SK-N-SH (cell line): ENCODE results near the gene DACT2.

ENCODE experiments used
- CHD2 ChIP-seq: fragments of 150-350 bp; IDR thresholded peaks from 2 replicates; pipeline ENCODE4 v1.6.1; 2018; ENCODE audit warnings: low read length; ENCODE audit not compliant: partially characterized antibody
- CTCF ChIP-seq: fragments of 200-600 bp; sonication (generic); IDR thresholded peaks from 2 replicates; pipeline ENCODE4 v1.6.1; 2017; ENCODE audit warnings: antibody characterized with exemption, mild to moderate bottlenecking, moderate library complexity
- FOXJ3 ChIP-seq: sonication (generic); formaldehyde crosslinking; IDR thresholded peaks from 2 replicates; pipeline ENCODE4 v1.5.1; 2020; ENCODE audit warnings: mild to moderate bottlenecking, missing genetic modification reagents
- GABPA ChIP-seq: IDR thresholded peaks from 2 replicates; pipeline ENCODE4 v1.4.0; 2012; ENCODE audit warnings: low read depth, mild to moderate bottlenecking
- GATA2 ChIP-seq: sonication (generic); formaldehyde crosslinking; IDR thresholded peaks from 2 replicates; pipeline ENCODE4 v1.5.0; 2020; ENCODE audit warnings: mild to moderate bottlenecking, missing genetic modification reagents
- MAX ChIP-seq: IDR thresholded peaks from 2 replicates; pipeline ENCODE4 v1.4.0; 2012; ENCODE audit warnings: low read depth
- PBX3 ChIP-seq: IDR thresholded peaks from 2 replicates; pipeline ENCODE4; 2012
- POLR2AphosphoS5 ChIP-seq: IDR thresholded peaks from 2 replicates; pipeline ENCODE4 v1.6.1; 2012; ENCODE audit warnings: low read depth, low read length
- RAD21 ChIP-seq: IDR thresholded peaks from 2 replicates; pipeline ENCODE4 v1.6.1; 2012; ENCODE audit warnings: mild to moderate bottlenecking, low read length
- REST ChIP-seq: IDR thresholded peaks from 2 replicates; pipeline ENCODE4 v1.6.1; 2012; ENCODE audit warnings: mild to moderate bottlenecking, low read depth, low read length, moderate library complexity
- RFX5 ChIP-seq: IDR thresholded peaks from 2 replicates; pipeline ENCODE4 v1.6.1; 2012; ENCODE audit warnings: mild to moderate bottlenecking, improper control_type of control experiment, low read length
- USF1 ChIP-seq: IDR thresholded peaks from 2 replicates; pipeline ENCODE4 v1.4.0; 2012; ENCODE audit warnings: low read depth, borderline replicate concordance
- YY1 ChIP-seq: IDR thresholded peaks from 2 replicates; pipeline ENCODE4 v1.4.0; 2012; ENCODE audit warnings: low read depth, mild to moderate bottlenecking

GRCh38 chr6:168281826-168282225 lies 37.8 kb downstream of the DACT2 start:
- no peak for TF ChIP-seq YY1
- TF ChIP-seq CTCF, result no peak
- TF ChIP-seq PBX3, result no peak
- no peak for TF ChIP-seq FOXJ3 (CRISPR knock-in tag)
- TF ChIP-seq REST, result no peak
- no peak for TF ChIP-seq GATA2 (CRISPR knock-in tag)
- TF ChIP-seq POLR2AphosphoS5, result no peak
- no peak for TF ChIP-seq USF1
- TF ChIP-seq RFX5, result no peak
- TF ChIP-seq GABPA, result no peak
- no peak for TF ChIP-seq MAX
- TF ChIP-seq RAD21, result no peak
- no peak for TF ChIP-seq CHD2
